NCI-H69 (cell line): Measurements from ENCODE around the gene PCDHGC5.
A peak's percentile ranks its signal among the peaks of the same experiment; 100 is the strongest.

ENCODE experiments used
- DNase-seq: peaks from one replicate; lab custom pipeline; 2025; lab: John Stamatoyannopoulos, UW

The PCDHGC5 gene

DNA sequence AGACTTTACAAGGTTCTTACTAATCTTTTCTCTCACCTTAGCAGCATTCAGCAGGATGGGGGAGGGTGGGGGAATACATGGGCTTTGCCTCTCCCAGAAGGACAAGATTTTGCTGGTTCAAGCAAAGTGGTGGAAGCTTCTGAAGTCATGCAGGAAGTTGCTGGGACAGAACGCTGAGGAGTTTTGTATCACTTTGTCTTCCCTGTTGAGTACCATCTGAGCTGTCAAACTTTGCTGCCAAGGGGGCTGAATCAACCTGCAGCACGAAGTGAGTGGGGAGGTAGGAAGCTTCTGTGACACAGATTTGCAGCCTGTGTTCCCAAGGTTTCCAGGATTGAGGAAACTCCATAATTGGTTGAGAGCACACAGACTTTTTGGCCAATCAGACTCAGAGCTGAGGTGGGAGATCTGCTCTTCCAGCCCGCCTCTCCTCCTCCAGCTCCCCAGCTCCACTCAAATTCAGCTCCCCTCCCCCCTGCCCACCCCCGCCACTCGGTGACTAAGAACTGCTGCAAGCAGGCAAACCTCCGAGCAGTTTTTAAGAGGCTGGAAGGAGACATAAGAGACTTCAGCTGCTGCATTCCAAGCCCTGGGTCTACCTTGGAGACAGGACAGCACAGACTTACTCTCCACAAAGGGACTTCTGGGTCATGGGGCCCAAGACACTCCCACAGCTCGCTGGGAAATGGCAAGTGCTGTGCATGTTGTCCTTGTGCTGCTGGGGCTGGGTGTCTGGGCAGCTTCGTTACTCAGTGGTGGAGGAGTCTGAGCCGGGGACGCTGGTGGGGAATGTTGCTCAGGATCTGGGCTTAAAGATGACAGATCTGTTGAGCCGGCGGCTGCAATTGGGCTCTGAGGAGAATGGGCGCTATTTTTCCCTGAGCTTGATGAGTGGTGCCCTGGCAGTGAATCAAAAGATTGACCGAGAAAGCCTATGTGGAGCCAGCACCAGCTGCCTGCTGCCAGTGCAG lies at the start of gene PCDHGC5:
Gene PCDHGC5 (plus strand): TSS at position 491 of the 971 bp plus-strand sequence. CDS start 160 bp downstream, at position 651.
- DNase-seq = peak; percentile 42

DNA sequence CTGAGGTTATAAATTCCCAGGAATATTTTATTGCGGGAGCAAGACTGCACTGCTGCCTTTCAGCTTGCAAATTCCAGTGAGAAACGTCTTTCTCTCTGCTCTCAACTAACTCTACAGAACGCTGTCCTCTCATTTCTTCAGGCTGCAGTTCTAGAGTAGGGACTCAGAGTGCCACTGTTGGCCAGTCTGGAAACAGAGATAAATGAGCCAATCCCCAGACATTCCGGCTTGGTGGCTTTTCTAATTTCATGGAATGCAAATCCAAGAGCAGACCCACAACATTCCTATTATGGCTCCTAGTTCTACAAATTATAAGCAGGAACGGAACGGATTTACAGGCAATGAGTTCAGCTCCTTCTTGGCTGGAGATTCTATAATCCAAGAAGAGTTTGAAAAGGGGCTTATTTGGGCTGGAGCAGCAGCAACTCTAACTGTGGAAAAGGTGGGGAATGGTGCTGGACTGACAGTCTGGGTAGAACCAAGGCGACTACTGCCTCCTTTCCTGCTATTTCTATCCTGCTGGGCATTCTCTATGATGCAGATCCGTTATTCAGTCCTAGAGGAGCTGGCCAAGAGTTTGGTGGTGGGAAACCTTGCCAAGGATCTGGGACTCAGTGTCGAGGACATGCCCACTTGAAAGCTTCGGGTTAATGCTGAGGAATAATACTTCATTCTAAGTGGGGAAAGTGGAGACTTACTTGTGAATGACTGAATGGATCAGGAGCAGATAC lies 49.3 kb upstream of the PCDHGC5 start:
- DNase-seq = no peak

DNA sequence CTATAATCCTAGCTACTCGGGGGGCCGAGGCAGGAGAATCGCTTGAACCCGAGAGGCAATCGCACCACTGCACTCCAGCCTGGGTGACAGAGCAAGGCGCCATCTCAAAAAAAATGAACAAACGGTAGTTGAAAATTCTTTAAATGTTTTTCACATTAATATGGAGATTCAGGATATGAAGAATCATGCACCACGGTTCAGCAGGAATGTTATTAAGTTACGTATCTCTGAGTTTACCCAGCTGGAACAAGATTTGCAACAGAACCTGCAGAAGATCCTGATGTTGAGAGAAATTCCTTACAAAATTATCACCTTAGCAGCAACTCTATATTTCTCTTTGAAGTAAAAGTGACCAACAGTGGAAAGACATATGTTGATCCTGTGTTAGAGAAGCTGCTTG lies 48.5 kb upstream of the PCDHGC5 start:
- no peak for DNase-seq

DNA sequence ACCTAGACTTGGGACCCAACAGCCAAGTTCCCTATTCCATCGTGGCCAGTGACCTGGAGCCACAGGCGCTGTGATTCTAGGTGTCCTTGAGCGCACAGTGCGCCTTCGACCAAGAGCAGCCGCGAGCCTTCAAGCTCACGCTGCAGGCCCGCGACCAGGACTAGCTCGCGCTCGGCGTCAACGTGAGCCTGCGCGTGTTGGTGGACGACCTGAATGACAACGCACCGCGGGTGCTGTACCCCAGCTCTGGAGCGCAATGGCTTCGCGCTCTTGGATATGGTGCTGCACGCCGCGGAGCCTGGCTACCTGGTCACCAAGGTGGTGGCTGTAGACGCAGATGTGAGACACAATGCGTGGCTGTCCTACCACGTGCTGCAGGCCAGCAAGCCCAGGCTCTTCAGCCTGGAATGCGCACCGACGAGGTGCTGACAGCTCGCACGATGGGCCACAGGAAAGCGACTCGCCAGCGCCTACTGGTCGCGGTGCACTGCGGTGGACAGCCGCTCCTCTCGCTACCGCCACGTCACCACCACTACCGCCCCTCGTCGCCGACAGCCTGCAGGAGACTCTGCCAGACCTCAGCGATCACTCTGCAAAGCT lies 47.2 kb upstream of the PCDHGC5 start:
- DNase-seq = no peak

DNA sequence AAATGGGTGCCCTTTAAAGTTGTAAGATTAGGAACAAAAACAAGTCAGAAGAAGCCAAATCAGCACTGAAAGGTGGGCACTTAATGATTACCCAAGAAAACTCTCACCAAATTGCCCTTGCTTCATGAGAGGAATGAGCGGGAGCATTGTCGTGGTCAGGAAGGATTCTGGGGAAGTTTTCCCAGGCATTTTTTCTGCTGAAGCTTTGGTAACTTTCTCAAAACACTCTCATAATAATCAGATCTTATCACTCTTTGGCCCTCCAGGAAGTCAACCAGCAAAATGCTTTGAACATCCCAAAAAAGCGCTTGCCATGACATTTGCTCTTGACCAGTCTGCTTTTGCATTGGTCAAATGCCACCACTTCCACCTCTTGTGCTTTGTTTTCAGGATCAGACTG lies 23.5 kb upstream of the PCDHGC5 start:
- DNase-seq = no peak

DNA sequence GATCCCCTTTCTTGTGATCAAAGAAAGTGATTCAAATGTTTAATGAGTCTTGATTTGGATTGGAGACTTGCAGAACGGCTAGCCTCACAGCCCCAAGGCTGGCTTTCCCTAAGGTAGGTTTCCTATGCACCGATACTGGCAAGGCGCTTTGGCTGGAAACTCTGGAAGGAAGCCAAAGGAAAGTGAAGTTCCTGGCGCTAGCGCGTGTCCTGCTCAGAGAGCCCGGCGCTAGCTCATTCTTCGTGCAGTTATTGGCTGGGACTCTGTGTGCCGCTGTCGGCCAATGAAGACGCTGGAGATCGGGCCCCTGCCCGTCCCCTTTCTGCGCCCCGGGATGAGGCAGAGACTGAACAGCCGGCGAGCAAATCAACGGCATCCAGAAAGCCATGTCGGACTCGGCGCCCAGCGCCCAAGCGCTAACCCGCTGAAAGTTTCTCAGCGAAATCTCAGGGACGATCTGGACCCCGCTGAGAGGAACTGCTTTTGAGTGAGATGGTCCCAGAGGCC lies 13.2 kb upstream of the PCDHGC5 start, which contains the start of gene PCDHGC3:
Gene PCDHGC3 (plus strand): TSS at position 342 of the 507 bp plus-strand sequence. CDS start 151 bp downstream, at position 493.
- DNase-seq = peak; percentile 97

DNA sequence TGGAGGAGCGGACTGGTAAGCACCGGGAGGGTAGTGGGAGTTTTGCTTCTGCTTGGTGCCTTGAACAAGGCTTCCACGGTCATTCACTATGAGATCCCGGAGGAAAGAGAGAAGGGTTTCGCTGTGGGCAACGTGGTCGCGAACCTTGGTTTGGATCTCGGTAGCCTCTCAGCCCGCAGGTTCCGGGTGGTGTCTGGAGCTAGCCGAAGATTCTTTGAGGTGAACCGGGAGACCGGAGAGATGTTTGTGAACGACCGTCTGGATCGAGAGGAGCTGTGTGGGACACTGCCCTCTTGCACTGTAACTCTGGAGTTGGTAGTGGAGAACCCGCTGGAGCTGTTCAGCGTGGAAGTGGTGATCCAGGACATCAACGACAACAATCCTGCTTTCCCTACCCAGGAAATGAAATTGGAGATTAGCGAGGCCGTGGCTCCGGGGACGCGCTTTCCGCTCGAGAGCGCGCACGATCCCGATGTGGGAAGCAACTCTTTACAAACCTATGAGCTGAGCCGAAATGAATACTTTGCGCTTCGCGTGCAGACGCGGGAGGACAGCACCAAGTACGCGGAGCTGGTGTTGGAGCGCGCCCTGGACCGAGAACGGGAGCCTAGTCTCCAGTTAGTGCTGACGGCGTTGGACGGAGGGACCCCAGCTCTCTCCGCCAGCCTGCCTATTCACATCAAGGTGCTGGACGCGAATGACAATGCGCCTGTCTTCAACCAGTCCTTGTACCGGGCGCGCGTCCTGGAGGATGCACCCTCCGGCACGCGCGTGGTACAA lies 12.6 kb upstream of the PCDHGC5 start:
- peak; percentile 73 for DNase-seq

DNA sequence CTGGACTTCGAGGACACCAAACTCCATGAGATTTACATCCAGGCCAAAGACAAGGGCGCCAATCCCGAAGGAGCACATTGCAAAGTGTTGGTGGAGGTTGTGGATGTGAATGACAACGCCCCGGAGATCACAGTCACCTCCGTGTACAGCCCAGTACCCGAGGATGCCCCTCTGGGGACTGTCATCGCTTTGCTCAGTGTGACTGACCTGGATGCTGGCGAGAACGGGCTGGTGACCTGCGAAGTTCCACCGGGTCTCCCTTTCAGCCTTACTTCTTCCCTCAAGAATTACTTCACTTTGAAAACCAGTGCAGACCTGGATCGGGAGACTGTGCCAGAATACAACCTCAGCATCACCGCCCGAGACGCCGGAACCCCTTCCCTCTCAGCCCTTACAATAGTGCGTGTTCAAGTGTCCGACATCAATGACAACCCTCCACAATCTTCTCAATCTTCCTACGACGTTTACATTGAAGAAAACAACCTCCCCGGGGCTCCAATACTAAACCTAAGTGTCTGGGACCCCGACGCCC lies 11.8 kb upstream of the PCDHGC5 start:
- DNase-seq = no peak

DNA sequence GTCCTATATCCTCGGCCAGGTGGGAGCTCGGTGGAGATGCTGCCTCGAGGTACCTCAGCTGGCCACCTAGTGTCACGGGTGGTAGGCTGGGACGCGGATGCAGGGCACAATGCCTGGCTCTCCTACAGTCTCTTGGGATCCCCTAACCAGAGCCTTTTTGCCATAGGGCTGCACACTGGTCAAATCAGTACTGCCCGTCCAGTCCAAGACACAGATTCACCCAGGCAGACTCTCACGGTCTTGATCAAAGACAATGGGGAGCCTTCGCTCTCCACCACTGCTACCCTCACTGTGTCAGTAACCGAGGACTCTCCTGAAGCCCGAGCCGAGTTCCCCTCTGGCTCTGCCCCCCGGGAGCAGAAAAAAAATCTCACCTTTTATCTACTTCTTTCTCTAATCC lies 11.1 kb upstream of the PCDHGC5 start:
- peak; percentile 29 for DNase-seq

DNA sequence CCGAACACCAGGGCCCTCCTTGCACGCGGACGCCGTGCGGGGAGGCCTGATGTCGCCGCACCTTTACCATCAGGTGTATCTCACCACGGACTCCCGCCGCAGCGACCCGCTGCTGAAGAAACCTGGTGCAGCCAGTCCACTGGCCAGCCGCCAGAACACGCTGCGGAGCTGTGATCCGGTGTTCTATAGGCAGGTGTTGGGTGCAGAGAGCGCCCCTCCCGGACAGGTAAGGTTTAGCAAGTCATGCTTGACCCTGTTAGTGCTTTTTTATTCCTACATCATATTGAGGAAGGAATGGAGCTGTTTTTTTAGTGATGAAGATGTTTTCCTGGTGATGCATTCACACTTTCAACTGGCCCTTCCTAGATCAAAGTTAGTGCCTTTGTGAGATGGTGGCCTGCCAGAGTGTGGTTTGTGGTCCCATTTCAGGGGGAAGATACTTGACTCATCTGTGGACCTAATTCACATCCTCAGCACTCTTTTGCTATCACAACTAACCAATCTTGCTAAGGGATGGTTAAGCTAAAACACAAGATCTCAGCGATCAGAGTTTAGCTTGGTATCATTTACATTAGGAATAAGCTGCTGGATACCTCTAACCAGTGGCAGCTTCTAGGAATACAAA lies 10.4 kb upstream of the PCDHGC5 start:
- peak; percentile 93 for DNase-seq

DNA sequence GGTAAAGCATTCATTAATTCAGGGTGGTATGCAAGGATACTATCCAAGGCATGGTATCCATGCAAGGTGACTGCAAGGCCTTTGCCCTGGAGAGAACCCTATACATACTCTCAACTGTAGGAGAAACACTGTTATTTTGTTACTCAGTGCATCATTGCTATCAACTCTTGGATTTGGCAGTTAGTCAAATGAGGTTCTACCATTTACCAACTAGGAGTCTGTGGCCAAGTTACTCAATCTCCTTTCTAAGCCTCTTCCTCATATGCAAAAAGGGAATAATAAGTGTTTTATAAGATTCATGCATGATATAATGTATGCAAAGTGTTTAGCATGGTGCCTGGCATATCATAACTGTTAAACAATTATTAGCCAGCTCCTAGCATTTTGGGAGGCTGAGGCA lies 9.1 kb upstream of the PCDHGC5 start:
- DNase-seq = no peak

DNA sequence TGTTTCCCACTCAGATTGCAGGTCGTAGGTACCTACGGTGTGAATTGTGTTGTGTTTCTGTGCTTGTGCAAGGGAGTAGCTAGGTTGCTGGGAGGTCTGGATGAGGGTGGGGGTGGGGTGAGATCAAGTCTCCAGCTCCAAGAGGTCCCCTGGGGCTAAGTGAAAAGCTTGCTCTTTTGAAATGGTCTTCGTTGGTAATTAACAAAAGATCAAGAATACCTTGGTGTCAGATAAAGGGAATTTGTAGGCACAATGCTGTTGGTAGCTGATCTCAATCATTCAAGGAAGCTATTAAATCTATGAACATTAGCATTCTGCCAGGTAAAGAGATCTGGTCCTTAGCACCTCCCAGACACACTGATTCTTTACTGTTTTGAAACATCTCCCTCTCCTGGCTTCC lies 5.0 kb upstream of the PCDHGC5 start:
- DNase-seq = peak; percentile 62

DNA sequence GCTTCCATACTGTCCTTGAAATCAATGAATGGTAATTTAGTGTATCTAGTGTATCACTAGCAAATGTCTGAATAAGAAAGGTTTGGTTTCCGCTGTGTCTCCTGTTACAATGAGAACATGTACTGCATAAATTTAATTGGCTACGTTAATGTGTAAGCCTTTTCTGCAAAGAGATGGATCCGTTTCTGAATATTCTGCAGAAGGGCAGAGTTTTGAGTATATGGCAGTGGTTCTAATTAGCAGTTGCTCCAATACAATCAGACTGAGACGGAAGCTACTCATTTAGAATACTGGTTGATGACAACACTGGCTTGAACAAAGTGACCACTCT lies 4.6 kb upstream of the PCDHGC5 start:
- no peak for DNase-seq

DNA sequence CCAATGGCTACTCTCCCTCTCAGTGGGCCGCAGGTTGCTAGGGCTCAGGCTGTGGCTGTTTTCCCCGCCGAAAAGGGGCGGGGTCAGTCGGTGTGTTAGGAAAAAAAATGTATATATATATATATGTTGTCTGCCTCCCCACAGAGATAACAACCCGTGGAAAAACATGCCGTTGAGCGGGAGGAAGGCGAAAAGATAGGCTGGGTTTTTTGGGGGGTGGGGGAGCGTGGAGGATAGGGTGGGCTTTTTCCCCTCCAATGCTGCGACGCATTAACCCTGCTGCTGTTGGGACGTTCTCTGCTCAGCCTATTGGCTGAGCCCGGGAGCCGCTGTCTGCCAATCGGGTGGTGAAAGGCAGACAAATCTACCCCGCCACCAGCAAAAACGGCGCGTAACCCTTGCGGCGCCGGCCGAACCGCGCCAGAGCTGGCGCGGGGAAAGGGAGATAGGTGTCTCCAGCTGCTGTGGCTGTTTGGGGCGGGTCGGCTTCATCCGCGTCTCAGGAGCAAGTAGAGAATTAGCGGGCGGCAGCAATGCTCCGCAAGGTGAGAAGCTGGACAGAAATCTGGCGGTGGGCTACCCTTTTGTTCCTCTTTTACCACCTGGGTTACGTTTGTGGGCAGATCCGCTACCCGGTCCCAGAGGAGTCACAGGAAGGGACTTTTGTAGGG lies 4.1 kb upstream of the PCDHGC5 start, which contains the start of gene PCDHGC4:
Gene PCDHGC4 (plus strand): TSS at position 390 of the 671 bp plus-strand sequence. CDS start 144 bp downstream, at position 534.
- peak; percentile 78 for DNase-seq

DNA sequence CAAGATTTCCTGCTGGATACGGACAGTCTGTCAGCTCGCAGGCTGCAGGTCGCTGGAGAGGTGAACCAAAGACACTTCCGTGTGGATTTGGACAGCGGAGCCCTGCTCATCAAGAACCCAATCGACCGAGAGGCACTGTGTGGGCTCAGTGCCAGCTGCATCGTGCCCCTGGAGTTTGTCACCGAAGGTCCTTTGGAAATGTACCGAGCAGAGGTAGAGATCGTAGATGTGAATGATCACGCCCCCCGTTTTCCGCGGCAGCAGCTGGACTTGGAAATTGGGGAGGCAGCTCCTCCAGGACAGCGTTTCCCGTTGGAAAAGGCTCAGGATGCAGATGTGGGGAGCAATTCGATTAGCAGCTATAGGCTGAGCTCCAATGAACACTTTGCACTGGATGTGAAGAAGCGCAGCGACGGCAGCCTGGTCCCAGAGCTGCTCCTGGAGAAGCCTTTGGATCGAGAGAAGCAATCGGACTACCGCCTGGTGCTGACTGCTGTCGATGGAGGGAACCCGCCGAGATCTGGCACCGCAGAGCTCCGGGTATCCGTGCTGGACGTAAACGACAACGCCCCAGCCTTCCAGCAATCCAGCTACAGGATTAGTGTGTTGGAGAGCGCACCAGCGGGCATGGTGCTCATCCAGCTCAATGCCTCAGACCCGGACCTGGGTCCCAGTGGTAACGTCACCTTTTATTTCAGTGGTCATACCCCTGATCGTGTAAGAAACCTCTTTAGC lies 3.4 kb upstream of the PCDHGC5 start:
- peak; percentile 44 for DNase-seq

DNA sequence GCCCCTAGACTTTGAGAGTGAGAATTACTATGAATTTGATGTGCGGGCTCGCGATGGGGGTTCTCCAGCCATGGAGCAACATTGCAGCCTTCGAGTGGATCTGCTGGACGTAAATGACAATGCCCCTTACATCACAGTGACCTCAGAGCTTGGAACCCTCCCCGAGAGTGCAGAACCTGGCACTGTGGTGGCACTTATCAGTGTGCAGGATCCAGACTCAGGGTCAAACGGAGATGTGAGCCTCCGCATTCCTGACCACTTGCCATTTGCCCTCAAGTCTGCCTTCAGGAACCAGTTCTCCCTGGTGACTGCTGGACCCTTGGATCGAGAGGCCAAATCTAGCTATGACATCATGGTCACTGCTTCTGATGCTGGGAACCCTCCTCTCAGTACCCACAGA lies 2.8 kb upstream of the PCDHGC5 start:
- no peak for DNase-seq

DNA sequence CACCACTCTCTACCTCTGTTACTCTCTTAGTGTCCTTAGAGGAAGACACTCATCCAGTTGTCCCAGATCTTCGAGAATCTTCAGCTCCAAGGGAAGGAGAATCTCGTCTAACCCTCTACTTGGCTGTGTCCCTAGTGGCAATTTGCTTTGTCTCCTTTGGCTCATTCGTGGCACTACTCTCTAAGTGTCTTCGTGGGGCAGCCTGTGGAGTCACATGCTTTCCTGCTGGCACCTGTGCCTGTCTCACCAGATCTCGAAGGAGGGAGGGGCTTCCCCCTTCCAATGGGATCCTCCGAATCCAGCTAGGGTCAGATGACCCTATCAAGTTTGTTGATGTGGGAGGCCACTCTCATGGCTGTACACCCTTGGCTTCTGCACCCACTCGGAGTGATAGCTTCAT lies 1.8 kb upstream of the PCDHGC5 start:
- no peak for DNase-seq

DNA sequence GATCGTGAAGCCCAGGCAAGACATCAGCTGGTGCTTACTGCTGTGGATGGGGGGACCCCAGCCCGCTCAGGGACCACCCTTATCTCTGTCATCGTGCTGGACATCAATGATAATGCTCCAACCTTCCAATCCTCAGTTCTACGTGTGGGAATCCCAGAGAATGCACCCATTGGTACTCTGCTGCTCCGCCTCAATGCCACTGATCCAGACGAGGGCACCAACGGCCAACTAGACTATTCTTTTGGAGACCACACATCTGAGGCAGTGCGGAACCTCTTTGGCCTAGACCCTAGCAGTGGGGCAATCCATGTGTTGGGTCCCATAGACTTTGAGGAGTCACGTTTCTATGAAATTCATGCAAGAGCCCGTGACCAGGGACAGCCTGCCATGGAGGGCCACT lies 960 bp downstream of the PCDHGC5 start:
- DNase-seq = no peak

DNA sequence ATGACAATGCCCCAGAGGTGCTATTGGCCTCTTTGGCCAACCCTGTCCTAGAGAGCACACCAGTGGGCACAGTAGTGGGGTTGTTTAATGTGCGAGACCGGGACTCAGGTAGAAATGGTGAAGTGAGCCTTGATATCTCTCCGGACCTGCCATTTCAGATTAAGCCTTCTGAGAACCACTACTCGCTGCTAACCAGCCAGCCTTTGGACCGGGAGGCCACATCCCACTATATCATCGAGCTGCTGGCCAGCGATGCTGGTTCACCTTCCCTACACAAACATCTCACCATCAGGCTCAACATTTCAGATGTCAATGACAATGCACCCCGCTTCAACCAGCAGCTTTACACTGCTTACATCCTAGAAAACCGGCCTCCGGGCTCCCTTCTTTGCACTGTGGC lies 1.4 kb downstream of the PCDHGC5 start:
- no peak for DNase-seq
